ENCODE results near the gene HADHB.
"Not testable (repeated sequence)": the region's sequence is repeated elsewhere in the genome, so short reads cannot be mapped to it uniquely, and the experiment has no call there.

The HADHB gene

DNA sequence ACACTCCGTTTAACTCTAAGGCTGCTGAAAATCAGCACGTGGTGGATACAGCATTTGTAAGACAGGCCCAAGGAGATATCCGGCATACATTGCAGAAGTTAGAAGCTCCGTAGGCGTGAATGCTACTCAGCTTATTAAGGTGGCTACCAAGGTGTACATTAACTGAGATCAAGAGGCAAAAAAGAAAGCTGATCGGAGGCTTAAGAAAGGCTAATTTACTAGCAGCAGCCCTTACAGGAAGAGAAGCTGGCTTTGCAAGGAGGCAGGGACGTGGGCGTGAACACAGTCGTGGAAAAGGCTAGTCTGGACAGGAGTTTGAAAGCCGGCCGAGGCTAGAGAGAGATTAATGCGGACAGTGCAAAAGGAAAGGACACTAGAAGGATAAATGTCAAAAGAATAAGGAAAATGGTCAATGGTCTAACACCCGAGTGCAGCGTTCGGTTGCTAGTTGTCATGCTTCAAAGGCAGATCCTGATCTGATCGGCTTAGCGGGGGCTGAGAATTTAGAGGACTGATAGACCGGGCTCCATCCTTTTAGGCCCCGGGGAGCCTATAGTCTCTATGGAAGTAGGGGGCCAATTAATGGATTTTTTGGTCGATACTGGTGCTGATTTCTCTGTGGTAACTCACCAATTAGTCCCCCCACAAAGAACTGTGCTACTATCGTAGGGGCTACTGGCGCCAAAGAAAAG is 55.6 kb downstream of the HADHB start:
- TF ChIP-seq, protein P1, sequence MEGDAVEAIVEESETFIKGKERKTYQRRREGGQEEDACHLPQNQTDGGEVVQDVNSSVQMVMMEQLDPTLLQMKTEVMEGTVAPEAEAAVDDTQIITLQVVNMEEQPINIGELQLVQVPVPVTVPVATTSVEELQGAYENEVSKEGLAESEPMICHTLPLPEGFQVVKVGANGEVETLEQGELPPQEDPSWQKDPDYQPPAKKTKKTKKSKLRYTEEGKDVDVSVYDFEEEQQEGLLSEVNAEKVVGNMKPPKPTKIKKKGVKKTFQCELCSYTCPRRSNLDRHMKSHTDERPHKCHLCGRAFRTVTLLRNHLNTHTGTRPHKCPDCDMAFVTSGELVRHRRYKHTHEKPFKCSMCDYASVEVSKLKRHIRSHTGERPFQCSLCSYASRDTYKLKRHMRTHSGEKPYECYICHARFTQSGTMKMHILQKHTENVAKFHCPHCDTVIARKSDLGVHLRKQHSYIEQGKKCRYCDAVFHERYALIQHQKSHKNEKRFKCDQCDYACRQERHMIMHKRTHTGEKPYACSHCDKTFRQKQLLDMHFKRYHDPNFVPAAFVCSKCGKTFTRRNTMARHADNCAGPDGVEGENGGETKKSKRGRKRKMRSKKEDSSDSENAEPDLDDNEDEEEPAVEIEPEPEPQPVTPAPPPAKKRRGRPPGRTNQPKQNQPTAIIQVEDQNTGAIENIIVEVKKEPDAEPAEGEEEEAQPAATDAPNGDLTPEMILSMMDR (IDR thresholded peaks at IDR 0.05) = no peak
- Histone ChIP-seq H3K27ac (peak overlapping the region; percentile 80 to 91), H3K4me3 (peak overlapping the region; percentile 76)
- no peak for DNase-seq (ENCODE audit: low spot score)

DNA sequence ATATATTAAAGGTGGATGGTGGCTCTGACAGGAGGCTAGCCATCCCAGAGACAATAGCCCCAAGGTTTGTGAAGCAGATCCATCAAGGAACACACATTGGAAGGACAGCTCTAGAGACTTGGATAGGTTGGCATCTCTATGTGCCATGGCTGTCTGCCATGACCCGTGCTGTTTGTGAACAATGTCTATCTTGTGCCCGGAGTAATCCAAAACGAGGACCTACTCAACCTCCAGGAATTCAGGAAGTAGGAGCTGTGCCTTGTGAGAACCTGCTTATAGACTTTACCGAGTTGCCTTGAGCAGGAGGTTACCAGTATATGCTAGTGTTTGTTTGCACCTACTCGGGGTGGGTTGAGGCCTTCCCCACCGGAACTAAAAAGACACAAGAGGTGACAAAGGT is 58.1 kb downstream of the HADHB start:
- DNase-seq (ENCODE audit: low spot score) = no peak
- no peak overlapping the region for H3K4me3 ChIP-seq
- no peak overlapping the region for H3K27ac ChIP-seq
- TF ChIP-seq, protein P1 (IDR thresholded peaks at IDR 0.05) = no peak

DNA sequence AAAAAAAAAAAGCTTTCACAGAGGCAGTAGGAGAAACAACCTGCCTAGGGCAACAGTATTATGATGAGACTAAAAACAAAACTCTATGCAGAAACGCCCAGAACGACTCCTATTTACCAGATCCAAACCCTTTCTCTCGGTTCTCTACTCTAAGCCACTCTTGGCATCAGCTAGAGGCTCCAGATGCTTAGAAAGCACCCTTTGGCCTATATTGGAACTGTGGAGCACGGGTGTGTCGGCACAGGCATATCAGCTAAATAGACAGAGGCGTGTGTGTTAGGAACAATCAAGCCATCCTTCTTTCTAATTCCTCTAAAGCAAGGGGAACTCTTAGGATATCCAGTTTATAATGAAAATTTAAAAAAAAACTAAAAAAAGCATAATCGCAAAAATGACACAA is 60.4 kb downstream of the HADHB start:
- H3K27ac ChIP-seq; H3K4me3 ChIP-seq; DNase-seq (ENCODE audit: low spot score): not testable (repeated sequence)

DNA sequence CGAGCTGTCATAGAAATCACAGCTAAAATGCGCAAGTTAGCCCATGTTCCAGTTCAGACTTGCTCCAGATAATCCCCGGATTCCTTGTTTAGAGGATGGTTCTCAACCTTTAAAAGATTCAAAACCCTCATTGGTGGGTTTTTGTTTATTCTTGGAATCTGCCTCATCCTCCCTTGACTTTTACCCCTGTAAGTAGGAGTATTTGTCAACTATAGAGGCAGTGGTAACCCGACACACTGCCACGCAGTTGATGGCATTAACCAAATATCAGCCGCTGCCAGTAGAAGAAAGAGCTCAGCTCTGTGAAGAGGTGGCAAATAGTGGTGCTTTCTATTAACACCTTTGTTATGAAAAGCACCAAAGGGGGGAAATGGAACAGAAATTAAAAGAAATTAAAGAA is 60.8 kb downstream of the HADHB start:
- Histone ChIP-seq H3K27ac (no peak overlapping the region), H3K4me3 (no peak overlapping the region)
- TF ChIP-seq, protein P1 (IDR thresholded peaks at IDR 0.05) = no peak
- no peak for DNase-seq (ENCODE audit: low spot score)

DNA sequence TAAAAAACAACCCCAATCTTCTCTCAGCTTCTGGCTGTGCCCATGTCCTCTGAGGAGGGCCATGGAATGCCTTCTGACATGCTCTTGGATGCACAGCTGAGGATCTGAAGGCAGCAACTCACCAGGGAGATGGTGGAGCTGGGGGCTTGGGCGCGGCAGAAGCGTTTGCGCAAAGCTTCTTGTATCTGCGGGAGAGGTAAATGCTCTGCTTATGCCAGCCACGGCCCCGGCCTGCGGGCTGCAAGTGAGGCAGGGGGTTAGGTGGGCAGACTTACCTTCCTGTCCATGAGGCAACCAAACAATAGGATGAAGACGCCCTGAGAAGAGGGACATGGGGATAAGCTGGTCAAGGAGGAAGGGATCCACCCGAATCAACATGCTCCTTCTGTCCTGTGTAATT is 65.2 kb downstream of the HADHB start:
- Histone ChIP-seq H3K4me3 (no peak overlapping the region), H3K27ac (no peak overlapping the region)
- DNase-seq (ENCODE audit: low spot score) = no peak
- TF ChIP-seq, protein P1 (IDR thresholded peaks at IDR 0.05) = no peak

DNA sequence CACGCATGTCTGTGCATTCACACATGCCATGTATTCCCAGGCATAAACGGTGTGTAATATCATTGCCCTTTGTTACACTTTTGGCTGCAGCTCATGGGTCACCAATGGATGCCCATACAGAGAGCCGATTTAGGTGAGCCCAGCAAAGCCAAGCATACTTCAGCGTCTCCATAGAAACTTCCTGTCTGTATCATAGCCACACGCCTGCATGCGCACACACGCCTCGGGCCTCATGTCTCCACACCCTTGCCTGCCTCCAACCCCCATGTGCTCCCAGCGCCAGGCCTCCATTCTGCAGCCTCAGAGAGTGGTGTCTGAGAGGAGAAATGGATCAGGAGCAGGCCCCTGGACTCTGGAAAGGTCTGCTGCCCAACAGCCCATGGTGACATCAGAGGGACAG is 67.7 kb downstream of the HADHB start:
- no peak for DNase-seq (ENCODE audit: low spot score)
- TF ChIP-seq, protein P1 (IDR thresholded peaks at IDR 0.05) = no peak

DNA sequence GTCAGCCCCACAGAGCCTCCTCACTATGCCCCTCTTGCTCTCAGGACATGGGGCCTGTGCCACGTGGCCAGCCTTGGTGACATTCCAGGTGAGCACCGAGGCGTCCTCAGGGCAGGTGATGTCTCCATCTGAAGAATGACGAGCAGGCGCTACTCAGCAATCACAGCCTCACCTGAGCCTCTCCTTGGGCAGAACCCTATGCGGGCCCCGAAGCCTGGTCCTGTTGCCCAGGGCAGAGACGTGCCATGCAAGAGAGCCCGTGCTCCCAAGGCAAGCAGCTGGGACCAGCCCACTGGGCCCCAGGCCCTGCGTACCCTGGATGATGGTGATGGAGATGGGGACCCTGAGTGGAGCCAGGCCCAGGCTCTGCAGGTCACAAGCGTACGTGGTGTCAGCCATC is 68.7 kb downstream of the HADHB start:
- TF ChIP-seq, protein P1 (IDR thresholded peaks at IDR 0.05) = no peak
- no peak for DNase-seq (ENCODE audit: low spot score)

More for the DNA sequence above, 67.7 kb downstream of the HADHB start:
- no peak overlapping the region for H3K4me3 ChIP-seq
- H3K27ac ChIP-seq = no peak overlapping the region

More for the DNA sequence above, 68.7 kb downstream of the HADHB start:
- Histone ChIP-seq H3K27ac (no peak overlapping the region), H3K4me3 (no peak overlapping the region)

All from coronary artery (tissue), 2 donors.